Bronchial epithelial cell (primary cell): ENCODE measurements around the gene GPD1. TPM values are rescaled to one million over a fixed set of nuclear protein-coding genes. Genes with fewer than 3 reads are reported as not detected.
"Not testable (repeated sequence)": the region's sequence is repeated elsewhere in the genome, so short reads cannot be mapped to it uniquely, and the experiment has no call there.

Source experiments
- DNase-seq: peaks from one replicate; pipeline ENCODE4 v3.0.0-alpha.2; 2010; ENCODE audit warnings: low read depth
- FAIRE-seq: peaks from 2 replicates; lab custom pipeline; 2011; peaks lifted over from hg19 to GRCh38; lab: Jason Lieb, UNC
- H3K27me3 ChIP-seq: 2 replicates; pipeline ENCODE4 v1.5.1; 2011; ENCODE audit warnings: low read length; ENCODE audit not compliant: control insufficient read depth, insufficient read depth
- H3K36me3 ChIP-seq: 2 replicates; pipeline ENCODE4 v1.5.1; 2011; ENCODE audit warnings: low read length; ENCODE audit not compliant: control insufficient read depth, insufficient read depth
- H3K4me3 ChIP-seq: 2 replicates; pipeline ENCODE4 v1.5.1; 2011; ENCODE audit warnings: mild to moderate bottlenecking, low read depth, low read length, control low read depth
- CTCF ChIP-seq: IDR thresholded peaks from 2 replicates; pipeline ENCODE4 v1.5.1; 2011; ENCODE audit warnings: mild to moderate bottlenecking, moderate library complexity, low read length, control low read depth, inconsistent platforms; ENCODE audit not compliant: insufficient read depth, severe bottlenecking
- total RNA-seq: library from RNA; depleted of rRNA; stranded (reverse); fragments of >200 nt; gene quantifications from 2 replicates; pipeline ENCODE4 v1.2.1, GENCODE V29; 2014

The GPD1 gene
- total RNA-seq, 1 donor from 2014 or later, result 0.53 TPM

- FAIRE-seq (no peak), DNase-seq (no peak)
- no peak for TF ChIP-seq CTCF
- Histone ChIP-seq H3K4me3 (no peak overlapping the region), H3K27me3 (no peaks in the 10 kb centered on the region), H3K36me3 (peaks cover 1% of the 10 kb centered on the region)
Observed at GRCh38 chr12:50083301-50083700, 20.5 kb upstream of the GPD1 start.

DNA sequence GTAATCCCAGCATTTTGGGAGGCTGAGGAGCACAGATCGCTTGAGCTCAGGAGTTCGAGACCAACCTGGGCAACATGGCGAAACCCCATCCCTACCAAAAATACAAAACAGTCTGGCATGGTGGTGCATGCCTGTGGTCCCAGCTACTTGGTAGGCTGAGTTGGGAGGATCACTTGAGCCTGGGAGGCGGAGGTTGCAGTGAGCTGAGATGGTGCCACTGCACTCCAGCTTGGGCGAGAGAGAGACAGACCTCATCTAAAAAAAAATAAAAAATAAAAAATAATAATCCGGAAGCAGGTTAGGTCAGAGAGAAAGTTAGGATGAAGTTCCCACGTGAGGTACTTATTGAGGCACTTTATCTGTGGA, 19.4 kb upstream of the GPD1 start:
- H3K36me3 ChIP-seq, FAIRE-seq: not testable (repeated sequence)

GRCh38 chr12:50084775-50085614, 18.8 kb upstream of the GPD1 start, which contains the start of gene SMARCD1:
Gene SMARCD1 (plus strand): TSS chr12:50085342. CDS start chr12:50085370, 28 bp downstream.
- peak; percentile 76 for DNase-seq

More for the DNA sequence above, 19.4 kb upstream of the GPD1 start:
- peak overlapping the region; percentile 55 for H3K4me3 ChIP-seq
- DNase-seq, H3K27me3 ChIP-seq: not testable (repeated sequence)

DNA sequence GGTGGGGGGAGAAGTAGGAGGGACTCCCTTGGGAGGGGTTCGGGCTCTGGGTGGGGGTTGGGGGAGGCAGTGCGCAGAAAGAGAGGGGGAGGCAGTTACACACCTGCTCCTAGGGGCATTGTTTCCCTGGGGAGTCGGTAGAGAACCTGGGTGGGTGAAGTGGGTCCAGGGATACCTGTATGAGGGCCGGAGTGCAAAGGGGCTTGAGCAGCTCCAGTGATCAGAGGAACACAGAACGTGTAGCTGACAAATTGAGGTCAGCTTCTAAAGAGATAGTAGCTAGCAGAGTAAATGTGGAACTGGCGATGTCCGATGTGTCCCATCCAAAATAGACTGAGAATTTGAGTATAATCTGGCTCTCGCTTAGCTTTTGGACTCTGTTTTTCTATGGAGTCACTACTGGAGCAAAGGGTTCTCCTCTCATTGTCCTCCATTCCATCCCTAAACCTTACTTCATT, 18.2 kb upstream of the GPD1 start:
- H3K27me3 ChIP-seq, result no peaks in the 10 kb centered on the region
- H3K4me3 ChIP-seq, result peak overlapping the region; percentile 55
- no peak for FAIRE-seq
- peaks cover 9% of the 10 kb centered on the region for H3K36me3 ChIP-seq
- DNase-seq, result no peak
- no peak for TF ChIP-seq CTCF

More at GRCh38 chr12:50084775-50085614, 18.8 kb upstream of the GPD1 start, which contains the start of gene SMARCD1:
- no peaks in the 10 kb centered on the region for H3K27me3 ChIP-seq
- no peak for FAIRE-seq
- peak; percentile 79 for TF ChIP-seq CTCF
- peaks cover 5% of the 10 kb centered on the region for H3K36me3 ChIP-seq
- peak within 1 kb of the TSS; percentile 55 for H3K4me3 ChIP-seq

GRCh38 chr12:50086148-50086547, 17.7 kb upstream of the GPD1 start:
- H3K36me3 ChIP-seq, result peaks cover 9% of the 10 kb centered on the region
- FAIRE-seq (no peak), DNase-seq (no peak)
- no peak for TF ChIP-seq CTCF
- peak overlapping the region; percentile 55 for H3K4me3 ChIP-seq
- no peaks in the 10 kb centered on the region for H3K27me3 ChIP-seq

- Histone ChIP-seq H3K27me3 (no peaks in the 10 kb centered on the region), H3K36me3 (peaks cover 9% of the 10 kb centered on the region), H3K4me3 (no peak overlapping the region)
- no peak for TF ChIP-seq CTCF
- no peak for DNase-seq
- FAIRE-seq, result no peak
Observed at GRCh38 chr12:50087151-50087550, 16.7 kb upstream of the GPD1 start.
